HG03196 (cell line): Measurements from ENCODE around the gene CEACAM3.

Source experiments
- ATAC-seq: cut with Tn5 transposase; IDR thresholded peaks from one replicate; pipeline ENCODE4 v1.9.1; 2021; ENCODE audit not compliant: unreplicated experiment

The CEACAM3 gene

DNA sequence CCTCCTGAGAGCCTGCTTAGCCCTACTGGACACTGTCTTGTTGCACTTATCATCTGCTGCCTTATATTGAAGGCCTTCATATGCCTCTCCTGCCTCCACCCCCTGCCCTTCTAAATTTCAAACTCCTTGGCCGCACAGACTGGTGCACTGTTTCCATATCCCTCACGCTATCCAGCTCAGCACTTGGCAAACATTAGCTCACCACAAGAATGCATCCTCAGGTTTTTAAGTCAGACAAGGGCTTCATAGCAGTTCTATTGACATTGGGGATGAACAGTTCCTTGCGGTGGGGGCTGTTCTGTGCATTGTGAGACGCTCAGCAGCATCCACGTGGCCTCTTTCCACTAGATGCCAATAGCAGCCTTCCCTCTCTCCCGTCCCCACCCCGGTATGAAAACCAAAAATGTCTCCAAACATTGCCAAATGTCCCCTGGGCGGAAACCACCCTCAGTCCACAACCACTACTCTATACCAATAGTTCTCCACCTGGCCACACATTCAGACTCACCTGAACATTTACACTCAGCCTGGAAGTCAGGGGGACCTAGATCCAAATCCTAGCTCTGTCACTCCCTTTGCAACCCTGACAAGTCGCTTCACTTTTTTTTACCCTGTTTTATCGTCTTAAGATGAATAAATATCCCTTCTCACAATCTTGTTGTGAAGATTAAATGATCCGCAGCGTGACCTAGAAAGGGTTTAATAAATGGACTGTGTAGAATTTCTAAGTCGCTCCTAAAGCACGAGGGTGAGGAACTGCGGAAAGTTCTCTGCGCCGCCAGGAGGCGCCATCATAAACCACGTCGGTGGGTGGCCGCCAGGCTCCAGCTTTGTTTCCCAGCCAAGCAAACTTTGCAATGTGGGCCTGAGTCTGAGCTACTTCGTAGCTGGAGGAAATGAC is 3.6 kb upstream of the CEACAM3 start:
- no peak for ATAC-seq

DNA sequence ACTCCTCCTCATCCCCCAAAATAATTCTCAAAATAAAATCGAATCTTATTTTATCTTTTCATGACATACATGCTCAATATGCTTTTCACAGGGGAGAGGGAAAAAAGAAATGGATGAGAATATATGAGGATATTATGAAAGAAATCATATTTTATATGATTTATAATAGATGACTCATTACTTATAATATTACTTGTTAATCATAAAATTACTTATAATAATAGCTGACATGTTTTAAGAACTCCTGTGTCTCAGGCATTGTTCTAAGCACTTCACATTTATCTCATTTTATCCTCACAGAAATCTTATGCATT is 3.0 kb upstream of the CEACAM3 start:
- ATAC-seq: no peak

DNA sequence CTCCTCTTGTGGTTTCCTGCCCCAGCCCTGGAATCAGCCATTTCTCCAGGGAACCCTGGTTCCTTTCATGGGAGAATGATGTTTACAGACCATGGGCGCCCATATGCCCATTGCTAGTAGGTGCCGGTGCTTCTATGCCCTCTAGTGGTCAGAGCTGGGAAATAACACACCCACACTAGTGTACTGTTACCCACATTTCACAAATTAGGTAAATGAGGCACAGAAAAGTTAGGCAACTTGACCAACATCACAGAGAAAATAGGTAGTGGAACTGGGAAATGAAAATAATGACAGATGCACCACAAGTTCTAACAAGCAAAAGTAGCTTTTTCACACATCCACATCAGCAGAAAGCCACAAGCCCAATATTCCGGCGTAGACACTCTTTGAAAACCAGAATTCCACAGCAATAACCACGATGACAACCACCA is 1.3 kb upstream of the CEACAM3 start:
- ATAC-seq: no peak

DNA sequence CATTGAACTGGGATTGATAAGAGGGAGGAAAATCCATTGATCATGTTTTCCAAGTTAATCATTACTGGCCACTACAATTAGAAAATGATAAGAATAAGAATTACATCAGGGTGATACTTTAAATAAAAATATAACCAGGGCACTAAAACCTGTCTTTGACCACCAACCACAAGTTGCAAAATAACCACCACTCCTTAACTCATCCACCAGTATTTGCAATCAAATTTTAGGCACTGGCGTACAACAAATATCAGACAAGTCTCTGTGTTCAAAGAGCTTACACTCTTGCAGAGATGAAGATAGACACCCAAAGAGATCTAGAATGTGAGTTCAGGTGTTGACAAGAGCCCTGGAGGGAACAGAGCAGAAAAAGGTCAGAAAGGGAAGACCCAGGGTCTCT is 514 bp downstream of the CEACAM3 start:
- no peak for ATAC-seq

DNA sequence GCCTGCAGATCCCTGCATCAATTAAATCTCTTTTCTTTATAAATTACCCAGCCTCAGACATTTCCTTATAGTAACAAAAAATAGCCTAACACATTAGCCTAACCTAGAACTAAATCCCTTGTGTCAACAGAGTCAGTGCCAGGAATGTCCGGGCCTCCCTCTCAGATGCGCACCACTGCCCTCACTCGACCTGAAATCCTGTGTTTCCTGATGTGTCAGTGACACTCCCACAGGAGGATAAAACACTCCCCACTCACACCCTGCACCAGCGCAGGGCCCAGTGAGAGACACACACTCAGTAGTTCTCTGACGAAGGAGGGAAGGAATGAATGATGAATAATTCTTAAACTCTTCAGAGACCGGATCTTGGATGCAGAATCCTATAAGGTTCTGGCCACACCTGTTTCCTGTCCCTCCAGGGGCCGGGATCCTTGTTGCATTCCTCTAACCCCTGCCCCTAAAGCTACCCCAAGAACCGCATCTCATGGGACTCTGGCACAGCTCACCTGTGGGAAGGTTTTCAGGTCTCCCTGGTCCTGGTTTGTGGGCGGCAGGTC is 3.1 kb downstream of the CEACAM3 start:
- ATAC-seq: no peak

DNA sequence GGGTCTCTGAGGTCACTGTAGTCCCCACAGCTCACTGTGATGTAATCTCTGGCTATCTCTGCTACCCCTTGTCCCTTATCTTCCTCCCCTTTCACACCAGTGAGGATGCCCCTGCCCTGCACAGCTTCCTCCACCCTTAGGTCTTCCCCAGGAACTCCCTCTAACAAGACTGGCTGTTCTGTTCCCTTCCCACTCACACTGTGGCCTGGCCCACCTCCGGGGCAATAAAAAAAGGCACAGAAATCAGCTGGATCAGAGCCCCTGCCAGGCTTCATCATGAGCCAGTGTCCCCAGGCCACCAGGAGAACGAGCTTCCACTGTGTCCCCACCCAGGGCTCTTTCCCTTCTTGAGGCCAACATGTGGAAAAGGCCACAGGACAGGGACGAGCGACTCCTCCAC is 4.6 kb downstream of the CEACAM3 start:
- ATAC-seq: no peak

DNA sequence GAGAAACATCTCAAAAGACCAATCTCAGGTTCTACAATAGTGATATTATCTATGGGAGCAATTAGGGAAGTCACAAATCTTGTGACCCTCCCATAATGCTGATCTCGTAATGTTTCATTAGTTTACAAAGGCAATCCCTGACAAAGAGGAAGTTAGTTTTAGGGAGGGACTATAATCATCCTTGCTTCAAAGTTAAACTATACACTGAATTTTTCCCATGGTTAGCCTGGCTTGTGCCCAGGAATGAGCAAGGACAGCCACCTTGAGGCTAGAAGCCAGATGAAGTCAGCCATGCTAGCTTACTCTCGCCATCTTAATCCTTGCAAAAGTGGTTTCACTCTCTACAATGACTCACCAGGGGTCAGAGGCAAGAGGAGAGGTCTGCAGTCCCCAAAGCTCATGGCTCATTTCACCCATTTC is 5.4 kb downstream of the CEACAM3 start:
- no peak for ATAC-seq

DNA sequence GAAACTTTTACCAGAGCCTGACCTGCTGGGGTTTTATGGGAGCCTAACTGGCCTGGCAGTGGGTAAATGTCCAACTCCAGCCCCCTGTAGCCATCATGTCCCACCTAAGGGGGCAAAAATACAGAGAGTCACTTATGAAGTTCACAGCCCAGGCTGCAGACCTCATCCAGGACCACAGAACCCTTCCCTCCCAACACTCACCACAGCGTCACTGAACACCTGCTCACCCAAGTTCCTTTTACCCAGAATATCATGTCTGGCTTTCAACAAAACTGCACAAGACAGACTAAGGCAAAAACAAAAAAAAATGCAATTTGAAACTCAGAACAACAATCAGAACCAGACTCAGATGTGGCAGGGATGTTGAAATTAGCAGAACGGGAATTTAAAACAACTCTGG is 6.4 kb downstream of the CEACAM3 start:
- ATAC-seq: no peak

DNA sequence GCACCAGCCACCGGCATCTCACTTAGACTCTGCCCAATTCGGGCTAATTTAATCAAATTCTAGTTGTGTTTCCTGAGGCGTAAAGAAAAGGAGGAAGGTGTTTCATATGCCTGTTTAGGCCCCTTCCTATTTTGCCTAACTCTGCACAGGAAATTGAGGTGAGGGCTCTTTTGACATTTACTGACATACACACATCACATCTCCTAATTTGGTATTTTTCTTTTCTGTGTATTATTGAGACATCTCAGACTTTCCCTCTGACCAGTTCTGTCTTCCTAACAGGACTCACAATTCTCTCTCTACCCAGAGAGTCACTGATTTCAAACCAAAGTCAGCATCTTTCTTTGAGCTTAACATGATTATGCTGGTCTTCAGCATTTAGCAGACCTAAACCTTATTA is 7.9 kb downstream of the CEACAM3 start:
- ATAC-seq: no peak

DNA sequence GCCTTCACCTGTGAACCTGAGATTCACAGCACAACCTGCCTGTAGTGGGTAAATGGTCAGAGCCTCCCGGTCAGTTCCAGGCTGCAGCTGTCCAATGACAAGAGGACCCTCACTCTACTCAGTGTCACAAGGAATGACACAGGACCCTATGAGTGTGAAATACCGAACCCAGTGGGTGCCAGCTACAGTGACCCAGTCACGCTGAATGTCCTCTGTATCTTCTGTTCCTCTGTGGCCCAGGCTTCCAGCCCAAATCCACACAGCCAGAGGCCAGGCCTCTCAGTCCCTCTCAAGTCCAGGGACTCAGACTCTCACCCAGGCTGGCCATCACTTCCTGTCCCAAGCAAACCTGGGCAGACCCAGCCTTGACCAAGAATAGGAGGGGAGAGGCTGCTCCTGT is 10.8 kb downstream of the CEACAM3 start:
- ATAC-seq: no peak

DNA sequence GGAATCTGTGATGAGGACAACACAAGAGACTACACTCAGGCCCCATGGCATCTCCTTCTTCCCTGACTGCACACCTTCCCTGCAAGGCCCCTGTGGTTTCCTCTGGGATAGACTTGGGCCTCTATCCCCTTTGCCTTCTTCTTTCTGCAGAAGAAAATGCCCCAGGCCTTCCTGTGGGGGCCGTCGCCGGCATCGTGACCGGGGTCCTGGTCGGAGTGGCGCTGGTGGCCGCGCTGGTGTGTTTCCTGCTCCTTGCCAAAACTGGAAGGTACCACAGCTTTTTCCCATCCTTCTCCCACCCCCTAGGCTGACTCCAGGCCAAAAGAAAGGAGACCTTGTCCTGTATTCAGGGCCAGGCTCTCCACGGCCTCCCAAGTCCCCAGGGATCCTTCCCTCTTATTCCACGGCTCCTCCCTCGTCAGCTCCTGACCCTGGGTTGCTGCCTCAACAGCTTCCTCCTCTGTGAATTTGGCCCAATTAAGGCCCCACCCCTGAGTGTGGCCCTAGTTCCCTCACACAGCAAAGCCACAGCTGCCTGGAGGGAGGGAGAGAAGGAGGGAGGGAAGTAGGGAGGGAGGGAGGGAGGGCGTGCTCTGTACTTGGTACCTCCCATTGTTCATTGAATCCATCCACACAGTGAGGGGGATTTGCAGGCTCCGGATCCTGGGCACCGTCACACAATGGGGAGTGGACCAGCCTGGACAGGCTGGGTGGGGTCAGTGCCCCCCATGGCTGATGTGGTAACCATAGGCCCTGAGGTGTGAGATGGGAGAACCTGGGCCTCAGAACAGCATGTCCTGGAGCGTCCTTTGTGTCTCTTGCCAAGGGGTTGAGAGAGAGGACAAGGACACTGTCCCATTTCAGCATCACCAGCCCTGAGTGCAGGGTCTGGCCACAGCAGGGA is 12.5 kb downstream of the CEACAM3 start:
- ATAC-seq: no peak

DNA sequence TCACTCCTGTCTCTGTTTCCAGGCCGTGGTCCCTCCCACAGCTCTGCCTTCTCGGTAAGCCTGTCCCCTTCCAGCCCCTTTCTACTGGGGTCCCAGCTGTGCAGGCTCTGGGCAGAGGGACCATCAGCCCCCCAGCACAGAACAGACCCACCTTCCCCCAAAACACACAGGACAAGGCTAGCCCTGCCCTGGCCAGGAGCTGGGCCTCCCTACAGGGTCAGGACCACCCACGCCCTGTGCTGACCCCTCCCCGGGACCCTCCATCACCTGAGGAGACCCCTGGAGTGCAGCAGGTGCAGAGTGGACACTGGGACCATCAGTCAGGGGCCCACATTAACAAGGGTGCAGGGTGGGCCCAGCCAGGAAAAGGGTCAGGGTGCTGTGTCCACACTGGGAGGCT is 13.9 kb downstream of the CEACAM3 start:
- no peak for ATAC-seq

DNA sequence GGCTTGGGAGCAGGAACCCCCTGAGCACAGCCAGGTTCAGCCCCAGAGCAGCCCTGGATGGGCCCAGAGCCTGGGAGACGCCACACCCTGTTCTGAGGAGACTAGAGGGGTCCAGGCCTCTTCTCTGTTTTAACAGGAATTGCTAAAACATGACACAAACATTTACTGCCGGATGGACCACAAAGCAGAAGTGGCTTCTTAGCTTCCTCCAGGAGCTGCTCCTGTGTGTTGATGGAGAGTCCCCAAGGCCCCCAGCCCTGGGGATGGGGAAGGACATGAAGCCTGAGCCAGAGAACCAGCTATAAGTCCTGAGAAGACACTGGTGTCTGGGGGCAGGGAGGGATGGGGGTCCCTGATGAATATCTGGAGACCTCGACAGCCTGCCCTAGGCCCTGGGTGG is 14.6 kb downstream of the CEACAM3 start:
- no peak for ATAC-seq

DNA sequence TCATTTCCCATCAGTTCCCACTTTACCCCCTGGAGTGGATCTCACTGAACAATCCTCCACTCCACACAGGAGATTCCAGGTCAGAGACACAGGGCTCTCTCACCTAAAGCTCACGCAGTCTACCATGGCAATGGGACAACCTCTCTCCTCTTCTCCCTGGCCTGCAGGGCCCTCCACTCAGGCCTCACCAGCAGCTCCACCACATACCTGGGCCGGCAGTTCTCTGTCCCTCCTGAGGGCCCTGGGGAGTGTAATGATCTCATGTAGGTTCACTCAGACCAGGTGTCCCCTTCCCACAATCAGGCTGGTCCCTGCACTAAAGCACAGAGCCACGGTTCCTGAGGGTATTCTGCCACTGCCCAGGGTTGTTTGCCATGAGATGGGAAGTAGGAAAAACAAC is 15.6 kb downstream of the CEACAM3 start:
- no peak for ATAC-seq

DNA sequence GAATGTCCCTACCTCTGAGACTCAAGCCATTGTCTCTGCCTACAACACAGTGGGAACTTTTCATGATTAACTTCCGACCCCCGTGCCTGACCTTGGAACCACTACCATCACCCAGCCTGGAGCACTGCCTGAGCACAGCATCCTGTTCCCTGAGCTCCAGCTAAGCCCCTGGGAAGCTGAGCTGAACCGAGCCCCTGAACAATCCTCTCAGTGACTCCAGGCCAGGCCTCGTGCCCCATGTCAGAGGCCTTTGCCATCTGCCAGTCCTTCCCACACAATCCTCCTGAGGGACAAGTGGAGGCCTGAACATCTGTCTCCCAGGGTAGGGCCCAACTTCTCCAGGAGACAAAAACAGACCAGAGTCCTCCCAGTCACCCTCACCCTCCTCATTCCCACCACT is 17.5 kb downstream of the CEACAM3 start:
- ATAC-seq: no peak

DNA sequence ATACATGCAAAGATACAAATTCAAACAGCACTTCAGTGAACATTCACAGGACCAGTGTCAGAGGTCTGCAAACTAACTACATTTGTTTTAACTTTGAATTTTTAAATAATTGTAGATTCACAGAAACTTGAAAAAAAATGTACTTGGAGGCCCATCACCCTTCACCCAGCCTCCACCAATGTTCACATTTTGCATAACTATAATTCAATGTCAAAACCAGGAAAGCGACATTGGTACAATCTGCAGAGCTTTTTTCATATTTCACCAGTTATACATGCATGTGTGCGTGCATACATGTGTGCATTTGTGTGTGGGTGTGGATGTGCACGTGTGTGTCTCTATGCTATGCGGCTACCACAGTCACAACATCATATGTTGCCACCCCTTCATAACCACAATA is 18.9 kb downstream of the CEACAM3 start:
- no peak for ATAC-seq

DNA sequence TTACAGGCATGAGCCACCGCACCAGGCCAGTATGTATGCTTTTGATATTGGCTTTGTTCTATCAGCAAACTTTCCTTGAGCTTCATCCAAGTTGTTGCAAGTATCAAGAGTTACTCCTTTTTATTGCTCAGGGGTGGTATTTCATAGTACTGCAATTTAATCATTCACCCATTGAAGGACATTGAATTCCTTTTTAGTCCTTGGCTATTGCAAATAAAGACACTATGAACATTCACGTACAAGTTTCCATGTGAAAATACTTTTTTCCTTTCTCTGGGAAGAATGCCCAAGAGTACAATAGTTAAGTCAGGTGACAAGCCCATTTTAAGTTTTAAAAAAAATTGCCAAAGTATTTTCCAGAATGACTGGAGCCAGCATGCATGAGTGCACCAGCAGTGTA is 20.4 kb downstream of the CEACAM3 start:
- ATAC-seq: no peak

DNA sequence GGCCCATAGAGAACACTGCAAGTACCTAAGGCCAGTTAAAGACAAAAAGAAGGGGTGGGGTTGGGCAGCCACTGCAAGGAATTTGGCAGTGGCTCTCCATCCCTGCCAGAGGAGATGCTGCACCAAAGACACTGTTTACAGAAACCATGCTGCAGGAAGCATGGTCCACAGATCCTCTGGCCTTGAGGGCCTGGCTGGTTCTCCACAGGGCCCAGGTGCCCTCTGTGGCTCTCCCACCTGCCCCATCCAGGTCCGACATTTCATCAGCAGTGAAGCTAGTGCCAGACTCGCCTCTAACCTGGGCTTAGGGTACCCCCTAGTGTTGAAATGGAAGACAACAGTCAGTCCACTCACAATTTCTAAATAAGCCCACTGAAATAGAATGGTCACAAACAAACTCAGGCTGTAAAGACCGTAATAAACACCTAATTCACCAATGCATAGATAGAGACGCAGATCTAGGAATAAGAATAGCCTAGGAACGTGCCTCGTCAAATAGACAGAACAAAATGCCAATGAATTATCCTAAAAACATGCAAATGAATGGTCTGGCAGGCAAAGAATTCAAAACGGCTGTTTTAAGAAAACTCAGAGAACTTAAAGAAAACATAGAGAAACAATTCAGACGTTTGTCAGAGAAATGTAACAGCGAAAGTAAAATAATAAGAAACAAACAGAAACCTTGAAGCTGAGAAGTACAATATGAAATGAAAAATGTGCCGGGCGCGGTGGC is 24.8 kb downstream of the CEACAM3 start:
- ATAC-seq: no peak

DNA sequence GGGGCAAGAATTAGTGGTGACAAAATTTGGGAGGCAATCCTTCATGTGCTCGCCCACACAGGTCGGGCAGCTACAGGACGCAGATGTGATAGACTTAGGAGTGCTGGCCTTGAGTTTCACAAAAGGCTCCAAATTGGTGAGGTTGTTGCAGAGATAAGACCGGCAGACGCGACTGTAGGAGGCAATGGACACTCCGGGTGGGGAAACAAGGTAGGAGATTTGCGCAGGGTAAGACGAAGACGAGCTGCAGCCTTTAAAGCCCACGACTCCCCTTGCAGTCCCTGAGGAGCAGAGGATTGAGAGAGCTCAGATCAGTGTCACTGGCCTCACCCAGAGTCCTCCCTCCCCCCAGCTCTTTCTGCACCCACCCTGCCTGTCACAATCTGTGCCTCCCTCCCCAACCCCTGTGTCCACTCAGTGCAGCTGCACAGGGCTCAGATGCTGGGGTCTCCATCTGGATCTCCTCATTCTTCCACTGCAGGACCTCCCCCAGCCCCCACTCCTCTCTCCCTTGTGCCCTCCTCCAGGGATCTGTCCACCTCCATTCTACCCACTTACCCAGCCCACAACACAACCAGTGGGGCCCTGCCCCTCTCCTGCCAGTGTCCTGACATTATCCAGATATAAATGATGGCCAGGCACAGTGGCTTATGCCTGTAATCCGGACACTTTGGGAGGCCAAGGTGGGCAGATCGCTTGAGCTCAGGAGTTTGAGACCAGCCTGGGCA is 41.8 kb downstream of the CEACAM3 start:
- no peak for ATAC-seq

DNA sequence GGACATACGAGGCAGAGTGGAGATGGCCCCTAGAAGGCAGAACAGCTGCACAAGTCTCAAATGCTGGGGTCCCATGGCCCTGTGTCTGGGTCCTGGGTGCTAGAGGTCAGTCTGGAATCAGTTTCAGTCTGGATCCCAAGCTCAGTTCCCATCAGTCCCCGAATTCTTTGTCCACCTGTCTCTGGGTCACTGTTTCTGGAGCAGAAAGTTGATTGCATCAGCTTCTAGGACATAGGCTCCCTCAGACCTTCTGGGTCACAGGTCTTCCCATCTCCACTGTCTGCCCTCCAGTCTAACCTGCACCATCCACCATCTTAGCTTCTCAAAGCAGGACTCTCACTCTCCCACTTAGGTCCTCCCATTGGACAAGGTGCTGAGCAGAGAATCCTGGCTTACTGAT is 42.8 kb downstream of the CEACAM3 start:
- ATAC-seq: no peak

DNA sequence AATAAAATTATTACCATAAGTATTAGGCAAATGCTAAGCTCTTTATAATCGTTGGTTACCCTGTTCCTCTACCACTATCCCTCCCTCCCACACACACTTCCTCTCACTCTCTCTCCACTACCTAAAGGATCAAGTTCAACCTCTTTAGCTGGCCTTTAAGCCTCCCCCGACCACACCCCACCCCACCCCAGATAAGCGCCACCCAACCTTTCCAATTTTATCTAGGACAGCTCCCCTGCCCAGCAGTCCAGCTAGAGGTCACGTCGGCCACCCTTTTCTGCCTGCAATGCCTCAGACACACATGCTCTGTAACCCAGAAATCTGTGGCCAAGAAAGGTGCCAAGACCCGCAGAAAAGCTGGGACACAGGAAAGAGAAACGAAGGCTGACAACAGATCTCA is 47.0 kb downstream of the CEACAM3 start:
- no peak for ATAC-seq
